RWPE2 (cell line): Measurements from ENCODE around the gene ALDH3A1.

ENCODE experiments used
- ATAC-seq: fragments of 200-7000 bp; cut with Tn5 transposase; 3 replicates; pipeline ENCODE4 v1.9.1; 2021; ENCODE audit warnings: low read depth
- DNase-seq: peaks from one replicate; pipeline ENCODE4 v3.0.0-alpha.2; 2020; ENCODE audit warnings: low spot score
- H3K27ac ChIP-seq: fragments of 450-650 bp; 2 replicates; pipeline ENCODE4 v1.5.1; 2017; ENCODE audit warnings: mild to moderate bottlenecking; ENCODE audit not compliant: poor library complexity, severe bottlenecking
- H3K27me3 ChIP-seq: fragments of 250-450 bp; sonication (Bioruptor Pico); 2 replicates; pipeline ENCODE4 v1.5.1; 2021; ENCODE audit warnings: mild to moderate bottlenecking, moderate library complexity; ENCODE audit not compliant: insufficient read depth, poor library complexity, severe bottlenecking
- H3K36me3 ChIP-seq: fragments of 250-450 bp; sonication (Bioruptor Pico); 2 replicates; pipeline ENCODE4 v1.5.1; 2020; ENCODE audit warnings: low read depth, mild to moderate bottlenecking, moderate library complexity
- H3K4me1 ChIP-seq: fragments of 250-450 bp; sonication (Bioruptor Pico); 2 replicates; pipeline ENCODE4 v1.5.1; 2021; ENCODE audit warnings: mild to moderate bottlenecking, moderate library complexity; ENCODE audit not compliant: insufficient read depth, poor library complexity, severe bottlenecking
- H3K4me3 ChIP-seq: fragments of 250-450 bp; sonication (Bioruptor Pico); 2 replicates; pipeline ENCODE4 v1.5.1; 2021; ENCODE audit warnings: mild to moderate bottlenecking, moderate library complexity; ENCODE audit not compliant: severe bottlenecking
- H3K9me3 ChIP-seq: fragments of 250-450 bp; sonication (Bioruptor Pico); 2 replicates; pipeline ENCODE4 v1.5.1; 2021; ENCODE audit warnings: mild to moderate bottlenecking, moderate library complexity; ENCODE audit not compliant: severe bottlenecking
- CTCF ChIP-seq: fragments of 450-650 bp; IDR thresholded peaks from one replicate; pipeline ENCODE4 v1.5.1; 2017; ENCODE audit warnings: mild to moderate bottlenecking, moderate library complexity; ENCODE audit not compliant: poor library complexity, severe bottlenecking

Gene ALDH3A1

GRCh38 chr17:19785854-19786253, 37.8 kb upstream of the ALDH3A1 start:
- Histone ChIP-seq H3K4me1 (no peaks in the 10 kb centered on the region), H3K27me3 (no peaks in the 10 kb centered on the region), H3K9me3 (no peaks in the 10 kb centered on the region), H3K36me3 (peaks cover 34% of the 10 kb centered on the region), H3K27ac (no peak overlapping the region), H3K4me3 (no peak overlapping the region)
- ATAC-seq (no peak), DNase-seq (no peak)
- no peak for TF ChIP-seq CTCF

- no peaks in the 10 kb centered on the region for H3K27me3 ChIP-seq
- H3K36me3 ChIP-seq, result peaks cover 30% of the 10 kb centered on the region
- no peak for TF ChIP-seq CTCF
- no peak for ATAC-seq
- no peak for DNase-seq
- H3K9me3 ChIP-seq, result no peaks in the 10 kb centered on the region
- no peak overlapping the region for H3K27ac ChIP-seq
- no peaks in the 10 kb centered on the region for H3K4me1 ChIP-seq
- no peak overlapping the region for H3K4me3 ChIP-seq
Observed at GRCh38 chr17:19781488-19782458, 33.7 kb upstream of the ALDH3A1 start.

GRCh38 chr17:19780846-19781245, 32.7 kb upstream of the ALDH3A1 start:
- Histone ChIP-seq H3K36me3 (peaks cover 39% of the 10 kb centered on the region), H3K27ac (no peak overlapping the region), H3K4me3 (no peak overlapping the region), H3K4me1 (no peaks in the 10 kb centered on the region), H3K27me3 (no peaks in the 10 kb centered on the region), H3K9me3 (no peaks in the 10 kb centered on the region)
- DNase-seq (no peak), ATAC-seq (no peak)
- no peak for TF ChIP-seq CTCF

DNA sequence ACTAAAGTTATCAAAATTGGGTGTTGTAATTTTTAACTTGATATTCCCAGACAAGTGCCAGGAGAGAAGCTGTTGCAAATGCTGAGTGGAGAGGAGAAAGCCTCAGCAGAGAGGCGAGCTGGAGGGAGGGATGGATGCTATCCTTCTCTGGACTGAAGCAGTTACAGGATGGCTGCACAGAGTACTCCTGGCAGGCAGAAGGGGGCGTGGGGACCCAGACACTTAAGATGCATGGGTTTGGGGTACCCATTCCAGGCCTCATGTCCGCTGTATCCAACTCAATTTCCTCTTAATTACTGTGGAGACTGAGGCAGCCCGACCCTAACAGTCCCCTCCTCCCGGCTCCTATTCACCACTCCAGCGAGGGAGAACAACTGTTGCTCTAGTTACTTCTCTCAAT, 25.4 kb upstream of the ALDH3A1 start:
- TF ChIP-seq CTCF, result no peak
- H3K36me3 ChIP-seq, result peaks cover 34% of the 10 kb centered on the region

More for the DNA sequence above, 25.4 kb upstream of the ALDH3A1 start:
- ATAC-seq (no peak), DNase-seq (no peak)
- Histone ChIP-seq H3K27me3 (no peaks in the 10 kb centered on the region), H3K27ac (no peak overlapping the region), H3K4me1 (no peaks in the 10 kb centered on the region), H3K9me3 (no peaks in the 10 kb centered on the region), H3K4me3 (no peak overlapping the region)
